ENCODE results near the gene KCNQ1. TPM values are rescaled to one million over a fixed set of nuclear protein-coding genes. Genes with fewer than 3 reads are reported as not detected.
"Not testable (repeated sequence)": the region's sequence is repeated elsewhere in the genome, so short reads cannot be mapped to it uniquely, and the experiment has no call there.

The KCNQ1 gene
- total and polyA plus RNA-seq, 4 donors = 15.4 to 41.7 (median 26.2) TPM

GRCh38 chr11:2484576-2485125 is 39.8 kb downstream of the KCNQ1 start:
- TF ChIP-seq CTCF (IDR thresholded peaks at IDR 0.05; ENCODE audit: control extremely low read depth, extremely low read depth) = no peak
- no peak for DNase-seq
- Histone ChIP-seq H3K4me1 (ENCODE audit: control insufficient read depth in 5 of 5, insufficient read depth in 5 of 5, low read length in 5 of 5) (peaks cover 0 to 11% (median 3%) of the 10 kb centered on the region in 5 donors), H3K9ac (ENCODE audit: insufficient read depth in 1 of 2, low read length in 2 of 2) (no peak overlapping the region), H3K27ac (ENCODE audit: low read depth in 1 of 2, low read length in 1 of 2) (no peak overlapping the region), H3K36me3 (ENCODE audit: control insufficient read depth in 4 of 4, insufficient read depth in 4 of 4, low read length in 4 of 4) (no peaks in the 10 kb centered on the region), H3K4me3 (no peak overlapping the region), H3K27me3 (ENCODE audit: control insufficient read depth in 3 of 3, insufficient read depth in 3 of 3, low read length in 2 of 3) (peaks cover 0 to 4% (median 0%) of the 10 kb centered on the region in 3 donors), H3K9me3 (ENCODE audit: control insufficient read depth in 4 of 4, insufficient read depth in 3 of 4, low read length in 3 of 4) (peaks cover 0 to 28% (median 2%) of the 10 kb centered on the region in 4 donors)
- ATAC-seq (ENCODE audit: insufficient read depth, low FRiP score) = no peak
- WGBS, 2 donors = 96 to 98% methylated on average over 16 of the region's 16 CpGs

- Histone ChIP-seq H3K4me3 (no peak overlapping the region), H3K27ac (ENCODE audit: low read depth in 1 of 2, low read length in 1 of 2) (no peak overlapping the region), H3K9ac (ENCODE audit: insufficient read depth in 1 of 2, low read length in 2 of 2) (no peak overlapping the region), H3K36me3 (ENCODE audit: control insufficient read depth in 4 of 4, insufficient read depth in 4 of 4, low read length in 4 of 4) (no peaks in the 10 kb centered on the region), H3K9me3 (ENCODE audit: control insufficient read depth in 4 of 4, insufficient read depth in 3 of 4, low read length in 3 of 4) (peaks cover 0 to 26% (median 2%) of the 10 kb centered on the region in 4 donors), H3K4me1 (ENCODE audit: control insufficient read depth in 5 of 5, insufficient read depth in 5 of 5, low read length in 5 of 5) (peaks cover 0 to 5% (median 3%) of the 10 kb centered on the region in 5 donors), H3K27me3 (ENCODE audit: control insufficient read depth in 3 of 3, insufficient read depth in 3 of 3, low read length in 2 of 3) (no peaks in the 10 kb centered on the region)
- no peak for DNase-seq
- TF ChIP-seq CTCF (IDR thresholded peaks at IDR 0.05; ENCODE audit: control extremely low read depth, extremely low read depth) = no peak
- no peak for ATAC-seq (ENCODE audit: insufficient read depth, low FRiP score)
Observed at GRCh38 chr11:2488004-2488403, 43.2 kb downstream of the KCNQ1 start.

- H3K9me3 ChIP-seq (ENCODE audit: control insufficient read depth in 4 of 4, insufficient read depth in 3 of 4, low read length in 3 of 4) = peaks cover 0 to 26% (median 2%) of the 10 kb centered on the region in 4 donors
- H3K9ac ChIP-seq (ENCODE audit: insufficient read depth in 1 of 2, low read length in 2 of 2) = no peak overlapping the region
- TF ChIP-seq CTCF (IDR thresholded peaks at IDR 0.05; ENCODE audit: control extremely low read depth, extremely low read depth) = no peak
- H3K36me3 ChIP-seq (ENCODE audit: control insufficient read depth in 4 of 4, insufficient read depth in 4 of 4, low read length in 4 of 4) = no peaks in the 10 kb centered on the region
- no peaks in the 10 kb centered on the region for H3K27me3 ChIP-seq (ENCODE audit: control insufficient read depth in 3 of 3, insufficient read depth in 3 of 3, low read length in 2 of 3)
- H3K4me3 ChIP-seq = no peak overlapping the region
- no peak overlapping the region for H3K27ac ChIP-seq (ENCODE audit: low read depth in 1 of 2, low read length in 1 of 2)
- no peaks in the 10 kb centered on the region for H3K4me1 ChIP-seq (ENCODE audit: control insufficient read depth in 5 of 5, insufficient read depth in 5 of 5, low read length in 5 of 5)
- ATAC-seq (ENCODE audit: insufficient read depth, low FRiP score) = no peak
- DNase-seq = no peak
- WGBS, 2 donors = 55 to 68% methylated on average over 2 of the region's 2 CpGs
Observed at GRCh38 chr11:2489083-2489482, 44.3 kb downstream of the KCNQ1 start.

- WGBS, 2 donors = 91 to 96% methylated on average over 1 of the region's 1 CpG
- H3K4me1 ChIP-seq (ENCODE audit: control insufficient read depth in 5 of 5, insufficient read depth in 5 of 5, low read length in 5 of 5); H3K9ac ChIP-seq (ENCODE audit: insufficient read depth in 1 of 2, low read length in 2 of 2); H3K36me3 ChIP-seq (ENCODE audit: control insufficient read depth in 4 of 4, insufficient read depth in 4 of 4, low read length in 4 of 4); H3K27ac ChIP-seq (ENCODE audit: low read depth in 1 of 2, low read length in 1 of 2); H3K9me3 ChIP-seq (ENCODE audit: control insufficient read depth in 4 of 4, insufficient read depth in 3 of 4, low read length in 3 of 4); H3K27me3 ChIP-seq (ENCODE audit: control insufficient read depth in 3 of 3, insufficient read depth in 3 of 3, low read length in 2 of 3); ATAC-seq (ENCODE audit: insufficient read depth, low FRiP score); DNase-seq; H3K4me3 ChIP-seq: not testable (repeated sequence)
Observed at GRCh38 chr11:2497951-2498350, 53.1 kb downstream of the KCNQ1 start.
